Sigmoid colon (tissue), 7 donors: ENCODE measurements around the gene BAG2. TPM values are rescaled to one million over a fixed set of nuclear protein-coding genes. Genes with fewer than 3 reads are reported as not detected.

Experiments
- DNase-seq: peaks from one replicate; pipeline ENCODE4 v3.0.0-alpha.2; 2019
- H3K27ac ChIP-seq, 4 donors: fragments of 200-600 bp; sonication (generic); one replicate each; pipeline ENCODE4 v1.5.1; 2016 to 2019; ENCODE audit warnings: mild to moderate bottlenecking in 1 of 4
- H3K27me3 ChIP-seq, 3 donors: fragments of 200-600 bp; sonication (generic); one replicate each; pipeline ENCODE4 v1.5.1; 2019; ENCODE audit warnings: mild to moderate bottlenecking in 1 of 3
- H3K36me3 ChIP-seq, 4 donors: fragments of 200-600 bp; sonication (generic); one replicate each; pipeline ENCODE4 v1.5.1; 2016 to 2019
- H3K4me1 ChIP-seq, 4 donors: fragments of 200-600 bp; sonication (generic); one replicate each; pipeline ENCODE4 v1.5.1; 2017 to 2019
- H3K4me3 ChIP-seq, 4 donors: fragments of 200-600 bp; sonication (generic); one replicate each; pipeline ENCODE4 v1.5.1; 2017 to 2019; ENCODE audit warnings: mild to moderate bottlenecking in 2 of 4, moderate library complexity in 1 of 4
- H3K9me3 ChIP-seq, 4 donors: fragments of 200-600 bp in 3 of 4; sonication (generic) in 3 of 4; one replicate each; pipeline versions ENCODE4 v1.5.1 to v1.6.1; 2013 to 2019
- EP300 ChIP-seq, 4 donors: sonication (generic); formaldehyde crosslinking; IDR thresholded peaks; one replicate each; pipeline ENCODE4 v1.6.1; 2017; ENCODE audit warnings: antibody characterized with exemption in 4 of 4
- POLR2A ChIP-seq, 2 donors: fragments of 450-650 bp; IDR thresholded peaks; one replicate each; pipeline ENCODE4 v1.6.1; 2016; ENCODE audit warnings: antibody characterized with exemption in 2 of 2, mild to moderate bottlenecking in 2 of 2, moderate library complexity in 2 of 2
- POLR2AphosphoS5 ChIP-seq, 4 donors: sonication (generic); formaldehyde crosslinking; IDR thresholded peaks; one replicate each; pipeline ENCODE4 v1.6.1; 2017; ENCODE audit warnings: antibody characterized with exemption in 4 of 4
- WGBS, 2 donors: extraction: QIAGEN DNeasy Blood & Tissue Kit; methylation state at CpG; one replicate each; pipeline ENCODE4 v1.1.7; 2013; 5-methylcytosine and 5-hydroxymethylcytosine counted together
- intact Hi-C: fragments of 100-400 bp; cut with DNase I; formaldehyde crosslinking; loops from one replicate; pipeline ENCODE4 v1.15.1; 2023
- polyA plus RNA-seq, 3 donors: library from polyadenylated mRNA; stranded (reverse); fragments of 200-250 nt; gene quantifications; one replicate each; pipeline ENCODE4 v1.2.3, GENCODE V29; 2013
- total RNA-seq, 4 donors: library from RNA; depleted of rRNA; stranded (reverse); fragments of >200 nt; gene quantifications; one replicate each; pipeline ENCODE4 v1.1.0, GENCODE V29; 2016
- TF ChIP-seq, protein P1 (sequence below), 4 experiments: fragments of 450-650 bp in 3 of 4; fragments of 200-600 bp in 1 of 4; IDR thresholded peaks; one replicate each; pipeline ENCODE4 v1.5.1; 2016 to 2019; ENCODE audit warnings: antibody characterized with exemption in 4 of 4, mild to moderate bottlenecking in 3 of 4, moderate library complexity in 2 of 4
- donor health status: healthy with polysubstance abuse.
- donor health status: Bipolar disorder and iron deficiency.
- donor health status: healthy.

BAG2 gene
- total and polyA plus RNA-seq, 7 donors, result 0.92 to 74.5 (median 55.6) TPM

DNA sequence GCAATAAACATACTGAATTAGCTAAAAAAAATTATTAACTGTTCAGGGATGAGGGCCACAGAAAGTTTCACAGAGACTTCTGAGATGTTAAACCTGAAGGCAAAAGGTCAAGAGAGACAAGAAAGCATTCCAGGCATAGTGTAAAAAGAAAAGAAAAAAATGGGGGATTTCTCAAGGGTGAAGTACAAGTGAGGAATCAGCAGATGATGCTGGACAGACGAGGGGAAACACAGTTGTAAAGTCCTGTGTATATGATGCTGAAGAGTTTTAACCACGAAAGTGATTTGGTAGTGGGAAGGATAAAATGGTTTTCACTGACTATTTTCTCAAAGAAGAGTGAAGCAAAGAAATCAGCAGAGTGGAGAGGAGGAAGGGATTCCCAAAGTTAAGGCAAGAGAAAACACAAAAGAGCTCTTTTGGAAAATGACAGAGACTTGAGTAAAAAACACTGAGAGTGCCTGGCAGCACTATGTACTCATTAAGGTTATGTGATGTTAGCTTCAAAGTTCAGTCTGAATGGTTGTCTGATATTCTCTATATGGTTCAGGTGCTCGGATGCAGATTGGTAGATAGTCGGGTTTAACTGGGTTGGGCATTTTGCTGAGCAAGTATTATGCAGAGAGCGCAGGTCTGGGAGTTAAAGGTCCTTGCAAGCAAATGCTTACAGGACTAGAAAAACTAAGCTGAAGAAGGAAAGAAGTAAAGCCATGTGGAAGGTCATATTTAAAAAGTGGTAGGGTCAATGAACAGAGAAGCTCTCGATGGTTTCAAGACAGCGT lies 33.6 kb downstream of the BAG2 start:
- DNase-seq, result no peak
- 80 to 83% methylated on average over 7 of the region's 7 CpGs for WGBS, 2 donors
- H3K9me3 ChIP-seq, result no peaks in the 10 kb centered on the region

DNA sequence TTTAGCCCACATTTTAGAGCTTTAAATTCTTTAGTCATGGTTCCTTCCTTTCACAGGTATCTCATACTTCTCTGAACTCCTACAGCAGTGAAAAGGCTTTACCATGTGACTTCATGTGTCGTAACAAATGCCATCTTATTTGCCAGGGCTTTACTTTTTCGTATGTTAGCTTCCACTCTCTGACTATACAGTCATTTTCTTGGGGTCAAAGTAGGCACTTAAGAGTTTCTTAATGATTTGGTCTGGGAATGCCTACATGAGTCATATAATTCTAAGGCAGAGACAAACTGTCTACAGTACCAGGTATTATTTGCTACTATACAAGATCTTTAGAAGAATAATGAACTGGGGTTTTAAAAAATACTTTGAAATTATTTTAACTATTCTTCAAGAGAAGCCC lies 35.0 kb downstream of the BAG2 start:
- WGBS, 2 donors, result 78 to 89% methylated on average over 2 of the region's 2 CpGs
- peak overlapping the region in 3 of 4 donors; percentile 33 to 100 (median 96) for H3K27ac ChIP-seq
- DNase-seq, result no peak

More for the DNA sequence above, 33.6 kb downstream of the BAG2 start:
- no peaks in the 10 kb centered on the region for H3K27me3 ChIP-seq
- peaks cover 0 to 97% (median 52%) of the 10 kb centered on the region in 4 donors for H3K4me1 ChIP-seq
- peak overlapping the region in 3 of 4 donors; percentile 33 to 100 (median 96) for H3K27ac ChIP-seq
- no peaks in the 10 kb centered on the region for H3K36me3 ChIP-seq
- intact Hi-C loops, result no loop called here
- TF ChIP-seq, protein P1, sequence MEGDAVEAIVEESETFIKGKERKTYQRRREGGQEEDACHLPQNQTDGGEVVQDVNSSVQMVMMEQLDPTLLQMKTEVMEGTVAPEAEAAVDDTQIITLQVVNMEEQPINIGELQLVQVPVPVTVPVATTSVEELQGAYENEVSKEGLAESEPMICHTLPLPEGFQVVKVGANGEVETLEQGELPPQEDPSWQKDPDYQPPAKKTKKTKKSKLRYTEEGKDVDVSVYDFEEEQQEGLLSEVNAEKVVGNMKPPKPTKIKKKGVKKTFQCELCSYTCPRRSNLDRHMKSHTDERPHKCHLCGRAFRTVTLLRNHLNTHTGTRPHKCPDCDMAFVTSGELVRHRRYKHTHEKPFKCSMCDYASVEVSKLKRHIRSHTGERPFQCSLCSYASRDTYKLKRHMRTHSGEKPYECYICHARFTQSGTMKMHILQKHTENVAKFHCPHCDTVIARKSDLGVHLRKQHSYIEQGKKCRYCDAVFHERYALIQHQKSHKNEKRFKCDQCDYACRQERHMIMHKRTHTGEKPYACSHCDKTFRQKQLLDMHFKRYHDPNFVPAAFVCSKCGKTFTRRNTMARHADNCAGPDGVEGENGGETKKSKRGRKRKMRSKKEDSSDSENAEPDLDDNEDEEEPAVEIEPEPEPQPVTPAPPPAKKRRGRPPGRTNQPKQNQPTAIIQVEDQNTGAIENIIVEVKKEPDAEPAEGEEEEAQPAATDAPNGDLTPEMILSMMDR (IDR thresholded peaks at IDR 0.05), result no peak
- TF ChIP-seq POLR2AphosphoS5 (IDR thresholded peaks at IDR 0.05) (no peak), POLR2A (IDR thresholded peaks at IDR 0.05) (no peak), EP300 (IDR thresholded peaks at IDR 0.05) (no peak)
- no peak overlapping the region for H3K4me3 ChIP-seq

DNA sequence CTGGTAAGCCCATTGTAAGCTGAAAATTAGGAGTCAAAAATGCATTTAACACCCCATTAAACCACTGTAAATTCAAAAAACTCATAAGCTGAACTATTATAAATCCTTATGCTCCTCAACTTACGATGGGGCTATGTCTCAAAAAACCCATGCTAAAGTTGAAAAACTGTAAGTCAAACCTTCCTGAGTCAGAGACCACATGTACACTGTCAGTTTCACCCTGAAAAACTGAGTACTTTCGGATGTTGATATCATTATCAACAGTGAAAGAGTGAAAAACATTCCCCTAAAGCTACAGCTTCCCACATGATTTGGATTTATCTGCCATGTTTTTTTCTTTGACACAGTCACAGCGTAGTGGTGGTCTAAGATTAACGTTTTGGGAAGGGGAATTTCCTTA lies 35.7 kb downstream of the BAG2 start:
- H3K27ac ChIP-seq, result peak overlapping the region in 3 of 4 donors; percentile 33 to 100 (median 96)
- H3K27me3 ChIP-seq, result no peaks in the 10 kb centered on the region
- 93 to 98% methylated on average over 4 of the region's 4 CpGs for WGBS, 2 donors
- TF ChIP-seq POLR2A (IDR thresholded peaks at IDR 0.05) (no peak), POLR2AphosphoS5 (IDR thresholded peaks at IDR 0.05) (no peak), EP300 (IDR thresholded peaks at IDR 0.05) (no peak)
- TF ChIP-seq, protein P1 (IDR thresholded peaks at IDR 0.05), result no peak
- H3K9me3 ChIP-seq, result no peaks in the 10 kb centered on the region
- peaks cover 0 to 99% (median 51%) of the 10 kb centered on the region in 4 donors for H3K4me1 ChIP-seq
- H3K4me3 ChIP-seq, result no peak overlapping the region
- intact Hi-C loops, result no loop called here
- no peaks in the 10 kb centered on the region for H3K36me3 ChIP-seq
- no peak for DNase-seq

More for the DNA sequence above, 35.0 kb downstream of the BAG2 start:
- H3K36me3 ChIP-seq, result no peaks in the 10 kb centered on the region
- intact Hi-C loops, result no loop called here
- H3K4me1 ChIP-seq, result peaks cover 0 to 97% (median 51%) of the 10 kb centered on the region in 4 donors
- H3K27me3 ChIP-seq, result no peaks in the 10 kb centered on the region
- no peak overlapping the region for H3K4me3 ChIP-seq
- no peaks in the 10 kb centered on the region for H3K9me3 ChIP-seq
- no peak for TF ChIP-seq POLR2A (IDR thresholded peaks at IDR 0.05)
- TF ChIP-seq POLR2AphosphoS5 (IDR thresholded peaks at IDR 0.05), result no peak
- no peak for TF ChIP-seq EP300 (IDR thresholded peaks at IDR 0.05)
- TF ChIP-seq, protein P1 (IDR thresholded peaks at IDR 0.05), result no peak

DNA sequence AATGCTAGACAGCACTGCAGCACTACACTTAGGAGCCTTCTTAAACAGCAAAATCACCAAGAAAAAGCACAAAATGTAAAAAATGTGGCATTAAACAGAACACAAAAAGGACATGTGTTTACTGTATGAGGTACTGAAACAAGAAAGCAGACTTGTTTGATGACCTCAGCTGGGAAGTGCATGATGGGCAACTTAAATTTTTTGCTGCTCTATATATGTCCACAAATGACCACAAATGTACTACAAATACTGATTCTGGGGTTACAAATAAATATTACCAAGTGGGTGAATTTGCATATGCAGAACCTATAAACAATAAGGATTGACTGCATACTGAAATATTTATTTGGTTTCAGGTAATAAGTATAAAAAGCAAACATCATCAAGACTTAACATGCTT lies 36.9 kb downstream of the BAG2 start:
- no peak for TF ChIP-seq POLR2A (IDR thresholded peaks at IDR 0.05)
- TF ChIP-seq, protein P1 (IDR thresholded peaks at IDR 0.05), result no peak
- no peak for TF ChIP-seq EP300 (IDR thresholded peaks at IDR 0.05)
- no peak for TF ChIP-seq POLR2AphosphoS5 (IDR thresholded peaks at IDR 0.05)
- no peak overlapping the region for H3K4me3 ChIP-seq
- no peaks in the 10 kb centered on the region for H3K9me3 ChIP-seq
- no peaks in the 10 kb centered on the region for H3K27me3 ChIP-seq
- intact Hi-C loops, result no loop called here
- H3K36me3 ChIP-seq, result no peaks in the 10 kb centered on the region
- peak overlapping the region in 3 of 4 donors; percentile 2 to 100 (median 96) for H3K27ac ChIP-seq
- peaks cover 0 to 96% (median 52%) of the 10 kb centered on the region in 4 donors for H3K4me1 ChIP-seq
- no peak for DNase-seq
